A673 (cell line): ENCODE measurements around the gene LPCAT1.

ENCODE experiments used
- EZH2 ChIP-seq: fragments of 200-600 bp; sonication (generic); IDR thresholded peaks from 2 replicates; pipeline ENCODE4 v1.6.1; 2017; ENCODE audit warnings: borderline replicate concordance, low read depth, mild to moderate bottlenecking, mixed read lengths, antibody characterized with exemption, low read length; ENCODE audit not compliant: poor library complexity, severe bottlenecking
- TF ChIP-seq, protein P1 (sequence below): fragments of 300-800, 200-600 bp; sonication (generic); conservative IDR thresholded peaks from 2 replicates; pipeline ENCODE4 v1.5.1; 2017; ENCODE audit warnings: low read depth, mild to moderate bottlenecking, antibody characterized with exemption, low read length, moderate library complexity, mixed read lengths

DNA sequence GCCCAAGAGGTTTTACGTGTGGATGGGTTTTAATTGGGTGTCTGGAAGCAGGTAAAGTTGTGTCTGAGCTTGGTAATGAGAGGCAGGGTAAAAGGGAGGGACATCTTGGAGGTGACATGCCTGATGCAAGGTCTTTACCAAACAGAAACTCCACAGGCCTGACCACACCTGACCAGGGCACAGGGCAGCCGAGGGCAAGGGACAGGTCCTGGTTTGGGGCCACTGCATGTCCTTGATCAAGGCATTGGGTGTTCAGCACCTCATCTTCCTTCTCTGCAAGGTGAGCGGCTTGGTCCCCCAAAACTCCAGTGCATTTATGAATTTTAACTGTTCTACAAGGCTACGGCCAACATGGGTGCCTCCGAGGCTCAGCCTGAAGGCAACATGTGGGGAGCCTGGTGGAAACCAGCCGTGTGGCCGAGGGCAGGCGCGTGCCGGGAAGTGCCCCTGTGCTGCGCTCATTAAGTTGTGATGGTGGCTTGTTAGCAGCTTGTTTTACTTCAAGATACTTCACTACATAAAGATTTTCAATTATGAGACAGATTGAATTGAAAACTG lies 30.7 kb upstream of the LPCAT1 start:
- TF ChIP-seq, protein P1, sequence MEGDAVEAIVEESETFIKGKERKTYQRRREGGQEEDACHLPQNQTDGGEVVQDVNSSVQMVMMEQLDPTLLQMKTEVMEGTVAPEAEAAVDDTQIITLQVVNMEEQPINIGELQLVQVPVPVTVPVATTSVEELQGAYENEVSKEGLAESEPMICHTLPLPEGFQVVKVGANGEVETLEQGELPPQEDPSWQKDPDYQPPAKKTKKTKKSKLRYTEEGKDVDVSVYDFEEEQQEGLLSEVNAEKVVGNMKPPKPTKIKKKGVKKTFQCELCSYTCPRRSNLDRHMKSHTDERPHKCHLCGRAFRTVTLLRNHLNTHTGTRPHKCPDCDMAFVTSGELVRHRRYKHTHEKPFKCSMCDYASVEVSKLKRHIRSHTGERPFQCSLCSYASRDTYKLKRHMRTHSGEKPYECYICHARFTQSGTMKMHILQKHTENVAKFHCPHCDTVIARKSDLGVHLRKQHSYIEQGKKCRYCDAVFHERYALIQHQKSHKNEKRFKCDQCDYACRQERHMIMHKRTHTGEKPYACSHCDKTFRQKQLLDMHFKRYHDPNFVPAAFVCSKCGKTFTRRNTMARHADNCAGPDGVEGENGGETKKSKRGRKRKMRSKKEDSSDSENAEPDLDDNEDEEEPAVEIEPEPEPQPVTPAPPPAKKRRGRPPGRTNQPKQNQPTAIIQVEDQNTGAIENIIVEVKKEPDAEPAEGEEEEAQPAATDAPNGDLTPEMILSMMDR = no peak
- no peak for TF ChIP-seq EZH2
